AG09319 (cell line): ENCODE data around the gene TBC1D22A.

ENCODE experiments used
- DNase-seq: peaks from one replicate; pipeline ENCODE4 v3.0.0-alpha.2; 2010; ENCODE audit warnings: low read depth; ENCODE audit errors: extremely low read depth
- CTCF ChIP-seq: IDR thresholded peaks from 2 replicates; pipeline ENCODE4 v1.5.1; 2011; ENCODE audit warnings: low read depth, mild to moderate bottlenecking, inconsistent platforms, low read length, moderate library complexity

The TBC1D22A gene

GRCh38 chr22:46823248-46823647 is 60.8 kb downstream of the TBC1D22A start:
- TF ChIP-seq CTCF, result no peak
- DNase-seq, result no peak

GRCh38 chr22:46823654-46824053 is 61.2 kb downstream of the TBC1D22A start:
- DNase-seq, result no peak
- TF ChIP-seq CTCF, result no peak

GRCh38 chr22:46824344-46824909 is 62.0 kb downstream of the TBC1D22A start:
- no peak for TF ChIP-seq CTCF
- DNase-seq, result no peak

DNA sequence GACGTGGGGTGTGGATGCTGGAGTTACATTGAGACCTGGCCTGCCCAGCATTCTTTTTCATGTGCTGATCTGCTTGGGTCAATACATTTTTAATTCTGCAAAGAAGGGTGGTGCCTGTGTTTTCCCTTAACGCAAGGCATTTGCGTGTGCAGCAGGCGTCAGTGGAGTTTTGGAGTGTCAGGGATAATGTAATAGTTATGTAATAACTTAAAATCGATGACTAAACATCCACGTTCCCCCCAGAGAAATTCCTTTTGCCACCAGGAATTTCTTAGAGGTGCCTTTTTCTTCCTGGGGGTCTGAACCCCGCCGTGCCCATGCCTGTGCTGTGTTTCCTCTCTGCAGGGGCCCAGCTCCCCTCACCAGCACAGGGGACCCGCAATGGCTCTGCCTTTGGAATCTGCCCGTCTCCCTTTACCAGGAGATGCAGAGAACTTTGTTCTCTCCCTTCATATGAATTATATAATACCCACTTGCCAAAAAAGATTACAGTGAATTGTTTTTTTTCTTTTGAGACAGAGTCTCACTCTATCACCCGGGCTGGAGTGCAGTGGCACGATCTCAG is 62.6 kb downstream of the TBC1D22A start:
- DNase-seq, result no peak
- no peak for TF ChIP-seq CTCF

- TF ChIP-seq CTCF, result no peak
- no peak for DNase-seq
These were observed 64.1 kb downstream of the TBC1D22A start for GRCh38 chr22:46826438-46827135.

GRCh38 chr22:46827136-46827780 is 64.8 kb downstream of the TBC1D22A start:
- DNase-seq, result no peak

More at GRCh38 chr22:46827136-46827780, 64.8 kb downstream of the TBC1D22A start:
- no peak for TF ChIP-seq CTCF
